NCI-H2081 treated with DMSO at 0.1 percent for 48 hours (cell line): ENCODE results near the gene STX8.
"Not testable (repeated sequence)": the region's sequence is repeated elsewhere in the genome, so short reads cannot be mapped to it uniquely, and the experiment has no call there.

Experiments
- DNase-seq: peaks from one replicate; lab custom pipeline; 2025; lab: John Stamatoyannopoulos, UW

Gene STX8, protein sequence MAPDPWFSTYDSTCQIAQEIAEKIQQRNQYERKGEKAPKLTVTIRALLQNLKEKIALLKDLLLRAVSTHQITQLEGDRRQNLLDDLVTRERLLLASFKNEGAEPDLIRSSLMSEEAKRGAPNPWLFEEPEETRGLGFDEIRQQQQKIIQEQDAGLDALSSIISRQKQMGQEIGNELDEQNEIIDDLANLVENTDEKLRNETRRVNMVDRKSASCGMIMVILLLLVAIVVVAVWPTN

DNA sequence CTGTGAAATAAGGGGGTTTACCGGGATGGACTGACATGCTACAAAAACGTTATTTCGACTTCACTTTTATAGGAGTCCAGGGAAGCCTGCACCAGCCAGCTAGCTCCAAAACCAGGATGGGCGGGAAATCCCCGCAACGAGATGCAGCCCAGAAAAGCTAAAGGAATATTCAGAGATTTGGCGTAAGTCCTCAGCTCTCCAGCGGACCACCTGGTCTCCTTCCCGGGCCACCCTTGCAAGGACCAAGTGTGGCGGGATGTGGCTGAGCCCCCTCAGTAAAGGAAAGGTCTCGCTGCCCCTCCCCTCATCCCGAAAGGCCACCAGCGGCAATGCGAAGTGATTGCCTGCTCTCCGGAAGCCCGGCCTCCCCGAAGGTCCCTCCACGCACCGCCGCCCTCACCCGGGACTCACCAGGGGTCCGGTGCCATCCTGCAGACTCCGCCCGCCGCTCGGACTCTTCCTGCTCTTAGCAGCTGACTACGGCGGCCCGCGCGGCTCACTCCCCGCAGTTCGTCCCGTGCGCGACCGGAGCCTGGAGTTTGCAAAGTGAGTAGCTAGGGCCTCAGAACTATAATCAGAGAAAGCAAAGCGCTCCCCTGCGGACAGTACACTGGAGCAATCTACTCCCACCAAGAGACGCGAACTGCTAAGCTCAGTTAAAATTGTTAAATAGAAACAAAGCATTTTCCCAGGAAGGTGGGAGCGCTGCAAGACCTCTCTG lies at the start of gene STX8:
Gene STX8, minus strand, starts transcription at position 440 of the 721 bp plus-strand sequence. Its CDS starts 12 bp downstream, at position 428.
- no peak for DNase-seq

DNA sequence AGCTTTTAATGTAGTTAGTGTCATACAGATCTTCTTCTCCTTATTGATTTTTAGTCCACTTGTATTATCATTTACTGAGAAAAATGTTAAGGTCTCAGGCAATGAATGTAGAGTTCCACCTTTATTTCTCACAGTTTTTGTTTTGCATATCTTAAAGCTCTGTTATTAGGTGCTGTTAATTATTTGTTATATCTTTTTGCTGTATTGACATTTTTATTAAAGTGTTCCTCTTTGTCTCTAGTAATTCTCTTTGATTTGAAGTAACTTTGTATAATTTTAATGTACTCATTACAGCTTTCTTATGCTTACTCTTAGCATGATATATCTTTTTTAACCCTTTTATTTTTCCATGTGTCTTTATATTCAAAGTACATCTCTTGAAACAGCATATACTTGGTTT lies 47.3 kb upstream of the STX8 start:
- DNase-seq, result no peak

DNA sequence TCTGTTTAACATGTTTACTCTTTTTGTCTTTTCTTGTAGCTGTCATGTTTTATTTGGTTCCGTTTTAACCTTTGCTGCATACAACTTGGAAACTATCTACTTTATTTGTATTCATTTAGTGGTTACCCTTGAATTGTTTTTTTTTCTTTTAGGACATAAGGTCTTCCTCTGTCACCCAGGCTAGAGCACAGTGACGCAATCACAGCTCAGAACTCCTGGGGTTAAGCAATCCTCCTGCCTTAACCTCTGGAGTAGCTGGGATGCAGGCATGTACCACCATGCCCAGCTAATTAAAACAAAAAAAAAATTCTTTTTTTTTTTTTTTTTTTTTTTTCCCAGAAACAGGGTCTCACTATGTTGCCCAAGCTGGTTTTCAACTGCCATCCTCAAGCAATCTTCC lies 39.9 kb upstream of the STX8 start:
- no peak for DNase-seq

- no peak for DNase-seq
Observed at GRCh38 chr17:9612006-9612405, 36.4 kb upstream of the STX8 start.

- no peak for DNase-seq
Observed at GRCh38 chr17:9611557-9611956, 35.9 kb upstream of the STX8 start.

DNA sequence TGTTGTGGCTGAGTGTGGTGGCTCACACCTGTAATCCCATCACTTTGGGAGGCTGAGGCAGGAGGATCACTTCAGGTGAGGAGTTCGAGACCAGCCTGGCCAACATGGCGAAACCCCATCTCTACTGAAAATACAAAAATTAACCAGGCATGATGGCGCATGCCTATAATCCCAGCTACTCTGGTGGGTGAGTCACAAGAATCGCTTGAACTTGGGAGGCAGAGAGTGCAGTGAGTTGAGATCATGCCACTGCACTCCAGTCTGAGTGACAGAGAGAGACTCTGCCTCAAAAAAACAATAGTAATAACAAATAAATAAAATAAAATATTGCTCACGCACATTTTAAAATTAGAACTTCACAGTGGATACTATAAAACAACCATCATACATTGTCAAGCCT lies 31.4 kb upstream of the STX8 start:
- not testable (repeated sequence) for DNase-seq

GRCh38 chr17:9606453-9606852 lies 30.8 kb upstream of the STX8 start:
- DNase-seq, result no peak

DNA sequence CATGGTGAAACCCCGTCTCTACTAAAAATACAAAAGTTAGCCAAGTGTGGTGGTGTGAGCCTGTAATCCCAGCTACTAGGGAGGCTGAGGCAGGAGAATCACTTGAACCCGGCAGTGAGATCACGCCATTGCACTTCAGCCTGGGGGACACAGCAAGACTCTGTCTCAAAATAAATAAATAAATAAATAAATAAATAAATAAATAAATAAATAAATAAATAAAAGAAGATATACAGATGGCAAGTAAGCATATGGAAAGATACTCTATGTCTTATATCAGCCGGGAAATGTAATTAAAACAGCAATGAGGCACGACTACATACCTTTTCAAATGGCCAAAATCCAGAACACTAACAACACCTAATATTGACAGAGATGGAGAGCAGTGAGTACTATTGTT lies 29.0 kb upstream of the STX8 start:
- not testable (repeated sequence) for DNase-seq

DNA sequence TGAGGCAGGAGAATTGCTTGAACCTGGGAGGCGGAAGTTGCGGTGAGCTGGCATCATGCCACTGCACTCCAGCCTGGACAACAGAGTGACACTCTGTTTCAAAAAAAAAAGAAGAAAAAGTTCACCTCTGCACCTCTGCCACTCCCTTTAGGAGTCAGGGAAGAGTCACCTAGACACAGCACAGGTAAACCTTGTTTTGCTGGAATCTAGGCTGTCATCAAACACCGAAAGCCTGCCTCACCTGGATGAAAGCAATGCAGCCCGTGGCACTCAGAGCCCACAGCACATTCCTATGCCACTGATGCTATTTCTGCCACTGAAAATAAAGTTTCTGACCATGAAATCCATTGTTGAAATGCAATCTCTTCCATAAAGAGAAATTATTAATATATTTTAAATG lies 23.0 kb upstream of the STX8 start:
- DNase-seq, result no peak

DNA sequence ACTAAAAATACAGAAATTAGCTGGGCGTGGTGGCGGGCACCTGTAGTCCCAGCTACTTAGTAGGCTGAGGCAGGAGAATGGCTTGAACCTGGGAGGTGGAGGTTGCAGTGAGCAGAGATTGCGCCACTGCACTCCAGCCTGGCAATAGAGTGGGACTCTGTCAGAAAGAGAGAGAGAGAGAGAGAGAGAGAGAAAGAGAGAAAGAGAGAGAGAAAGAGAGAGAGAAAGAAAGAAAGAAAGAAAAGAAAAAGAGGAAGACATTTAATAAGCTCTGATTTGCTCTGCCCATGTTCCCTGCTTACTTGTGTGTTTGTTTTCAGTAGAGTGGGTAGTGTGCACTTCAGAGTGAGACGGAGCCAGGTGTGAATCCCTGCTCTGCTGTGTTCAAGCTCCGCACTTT lies 22.0 kb upstream of the STX8 start:
- not testable (repeated sequence) for DNase-seq

DNA sequence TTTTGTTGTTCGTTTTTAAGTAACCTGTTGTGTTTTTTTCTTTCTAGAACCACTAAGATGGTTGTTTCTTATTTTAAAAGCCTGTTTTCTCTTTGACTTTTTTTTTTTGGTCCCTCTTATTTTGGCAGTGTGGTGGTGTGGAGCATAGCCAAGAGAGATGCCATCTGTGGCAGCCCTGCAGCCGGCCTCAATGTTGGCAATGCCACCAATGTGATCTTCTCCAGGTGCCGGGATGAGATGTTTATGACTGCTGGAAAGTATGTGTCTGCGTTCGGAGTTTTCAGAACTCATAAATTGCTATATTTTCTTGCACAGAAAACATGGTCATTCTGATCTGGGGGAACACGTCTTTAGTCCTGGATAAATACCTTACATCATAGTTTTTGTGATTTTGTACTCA lies 18.4 kb upstream of the STX8 start:
- no peak for DNase-seq

GRCh38 chr17:9587969-9588656 lies 12.5 kb upstream of the STX8 start:
- DNase-seq, result no peak

DNA sequence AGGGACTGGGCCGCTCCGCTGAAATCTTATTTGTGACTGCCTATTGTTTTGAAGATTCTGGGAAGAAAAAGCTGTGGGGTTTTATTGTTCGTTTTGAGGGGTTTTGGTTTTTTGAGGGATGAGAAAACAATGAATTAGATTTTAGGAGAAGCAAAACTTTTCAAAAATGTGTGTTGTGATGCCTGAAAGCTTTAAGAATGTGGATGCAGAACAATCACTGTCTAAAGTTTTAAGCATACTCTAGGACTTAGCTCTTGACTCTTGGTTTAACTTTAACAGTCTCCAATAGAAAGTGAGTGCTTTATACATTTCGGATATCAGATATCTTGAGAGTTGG lies 1.7 kb upstream of the STX8 start:
- no peak for DNase-seq

GRCh38 chr17:9576521-9577372 lies 1.1 kb upstream of the STX8 start, which contains the start of gene CFAP52:
CFAP52 (plus strand) TSS chr17:9576642; CDS start chr17:9576696, 54 bp downstream.
- no peak for DNase-seq

GRCh38 chr17:9571201-9571600 lies 4.4 kb downstream of the STX8 start:
- no peak for DNase-seq

DNA sequence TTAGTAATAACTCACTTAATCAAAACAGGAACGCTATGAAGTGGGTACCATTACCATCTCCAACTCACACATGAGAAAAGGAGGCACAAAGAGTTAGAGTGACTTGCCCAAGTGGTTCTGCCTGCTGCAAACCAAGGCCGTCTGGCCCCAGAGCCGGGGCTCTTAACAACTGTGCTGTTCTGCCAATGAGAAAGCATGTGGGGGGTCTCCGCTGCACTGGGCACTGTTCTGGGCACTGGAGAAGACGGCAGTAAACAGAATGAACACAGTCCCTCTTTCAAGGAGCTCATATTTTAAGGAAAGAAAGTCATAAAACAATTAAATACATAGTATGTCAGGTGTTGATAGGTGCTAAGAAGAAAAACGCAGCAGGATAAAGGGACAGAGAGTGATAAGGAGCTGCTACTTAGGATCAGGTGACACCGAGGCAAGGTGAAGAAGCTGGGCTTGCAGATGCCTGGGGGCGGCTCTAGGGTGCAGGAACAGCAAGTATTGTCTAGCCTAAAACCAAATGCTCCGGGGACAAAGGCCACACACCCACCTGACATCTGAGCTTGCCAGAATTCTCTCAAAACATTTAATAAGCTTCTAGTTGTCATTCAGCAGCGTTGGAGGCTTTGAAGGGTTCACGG lies 6.5 kb downstream of the STX8 start:
- DNase-seq, result no peak

DNA sequence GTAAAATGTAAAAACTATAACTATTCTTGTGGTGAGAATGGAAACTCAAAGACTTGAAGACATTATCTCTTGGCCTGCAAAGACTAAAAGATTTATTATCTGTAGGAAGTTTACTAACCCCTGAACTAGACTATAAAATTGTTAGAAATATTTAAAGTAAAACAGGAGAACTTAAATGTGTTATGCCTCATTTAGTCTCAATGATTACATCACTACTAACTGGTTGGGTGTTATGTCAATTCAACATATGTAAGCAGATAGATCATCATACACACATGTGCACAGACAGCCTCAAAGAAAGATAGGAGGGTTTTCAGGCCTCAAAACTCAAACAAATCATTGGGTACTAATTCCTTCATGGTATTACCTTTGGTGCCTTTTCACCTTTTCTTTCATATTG lies 7.6 kb downstream of the STX8 start:
- no peak for DNase-seq

DNA sequence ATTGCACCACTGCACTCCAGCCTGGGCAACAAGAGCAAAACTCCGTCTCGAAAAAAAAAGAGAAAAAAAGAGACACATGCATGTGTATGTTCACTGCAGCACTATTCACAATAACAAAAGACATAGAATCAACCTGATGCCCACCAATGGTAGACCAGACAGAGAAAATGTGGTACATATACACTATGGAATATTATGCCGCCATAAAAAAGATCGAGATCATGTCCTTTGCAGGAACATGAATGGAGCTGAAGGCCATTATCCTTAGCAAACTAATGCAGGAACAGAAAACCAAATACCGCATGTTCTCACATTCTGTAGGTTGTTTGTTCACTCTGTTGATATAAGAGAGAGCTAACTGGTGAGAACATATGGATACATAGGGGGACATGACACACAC lies 8.9 kb downstream of the STX8 start:
- DNase-seq, result not testable (repeated sequence)

DNA sequence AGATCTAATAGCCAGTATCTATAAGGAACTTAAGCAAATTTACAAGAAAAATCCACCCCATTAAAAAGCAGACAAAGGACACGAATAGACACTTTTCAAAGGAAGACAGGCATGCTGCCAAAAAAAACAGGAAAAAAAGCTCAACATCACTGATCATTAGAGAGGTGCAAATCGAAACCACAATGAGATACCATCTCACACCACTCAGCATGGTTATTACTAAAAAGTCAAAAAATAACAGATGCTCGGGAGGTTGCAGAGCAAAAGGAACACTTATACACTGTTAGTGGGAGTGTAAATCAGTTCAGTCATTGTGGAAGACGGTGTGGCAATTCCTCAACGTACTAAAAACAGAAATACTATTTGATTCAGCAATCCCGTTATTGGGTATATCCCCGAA lies 9.6 kb downstream of the STX8 start:
- DNase-seq, result no peak

DNA sequence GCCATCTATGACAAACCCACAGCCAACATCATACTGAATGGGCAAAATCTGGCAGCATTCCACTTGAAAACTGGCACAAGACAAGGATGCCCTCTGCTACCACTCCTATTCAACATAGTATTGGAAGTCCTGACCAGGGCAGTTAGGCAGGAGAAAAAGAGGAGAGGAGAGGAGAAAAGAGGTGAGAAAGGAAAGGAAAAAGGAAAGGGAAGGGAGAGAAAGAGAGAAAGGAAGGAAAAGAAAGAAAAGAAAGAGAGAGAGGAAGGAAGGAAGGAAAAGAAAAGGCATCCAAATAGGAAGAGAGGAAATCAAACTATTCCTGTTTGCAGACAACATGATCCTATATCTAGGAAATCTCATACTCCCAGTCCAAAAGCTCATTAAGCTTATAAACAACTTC lies 11.5 kb downstream of the STX8 start:
- no peak for DNase-seq

DNA sequence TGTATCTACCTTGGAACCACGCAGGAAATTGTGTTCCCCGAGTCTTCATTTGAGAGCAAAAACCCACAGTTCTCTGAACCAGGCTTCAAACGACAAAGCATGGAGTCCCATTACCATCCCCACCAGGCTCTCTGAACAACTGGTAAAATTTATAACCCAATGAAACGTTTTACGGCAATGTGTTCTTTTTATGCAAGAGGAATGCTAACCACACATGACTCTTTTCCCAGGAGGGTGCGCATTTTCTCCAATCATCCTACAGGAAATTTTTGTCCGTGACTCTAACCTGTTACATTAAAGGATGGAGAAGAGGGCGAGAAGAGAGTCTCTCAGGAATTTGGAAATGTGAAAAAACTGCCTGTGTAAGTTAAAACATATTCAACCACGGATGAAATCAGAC lies 17.8 kb downstream of the STX8 start:
- no peak for DNase-seq
